GM18868 (cell line): ENCODE measurements around the gene MB21D2.

Experiments used
- ATAC-seq: cut with Tn5 transposase; IDR thresholded peaks from one replicate; pipeline ENCODE4 v1.9.1; 2021; ENCODE audit warnings: mild to moderate bottlenecking, moderate library complexity; ENCODE audit not compliant: unreplicated experiment

The MB21D2 gene

GRCh38 chr3:192835818-192836815 lies 81.5 kb downstream of the MB21D2 start:
- ATAC-seq = no peak

- no peak for ATAC-seq
Observed at GRCh38 chr3:192834428-192834827, 83.2 kb downstream of the MB21D2 start.

- ATAC-seq = no peak
Observed at GRCh38 chr3:192833177-192833890, 84.3 kb downstream of the MB21D2 start.

- ATAC-seq = no peak
Observed at GRCh38 chr3:192831801-192832347, 85.8 kb downstream of the MB21D2 start.

GRCh38 chr3:192831111-192831644 lies 86.5 kb downstream of the MB21D2 start:
- ATAC-seq = peak; percentile 32

- peak; percentile 77 for ATAC-seq
Observed at GRCh38 chr3:192830291-192831110, 87.2 kb downstream of the MB21D2 start.

GRCh38 chr3:192827863-192828594 lies 89.6 kb downstream of the MB21D2 start:
- ATAC-seq = no peak

GRCh38 chr3:192827208-192827607 lies 90.4 kb downstream of the MB21D2 start:
- ATAC-seq = no peak

- ATAC-seq = no peak
Observed at GRCh38 chr3:192826214-192827006, 91.2 kb downstream of the MB21D2 start.

- ATAC-seq = peak; percentile 44
Observed at GRCh38 chr3:192825657-192826200, 91.9 kb downstream of the MB21D2 start.

GRCh38 chr3:192825216-192825615 lies 92.4 kb downstream of the MB21D2 start:
- no peak for ATAC-seq

- ATAC-seq = no peak
Observed at GRCh38 chr3:192824313-192824712, 93.3 kb downstream of the MB21D2 start.

- no peak for ATAC-seq
Observed at GRCh38 chr3:192821161-192821560, 96.5 kb downstream of the MB21D2 start.

- ATAC-seq = no peak
Observed at GRCh38 chr3:192820161-192820560, 97.5 kb downstream of the MB21D2 start.

GRCh38 chr3:192819001-192819569 lies 98.6 kb downstream of the MB21D2 start:
- peak; percentile 81 for ATAC-seq

- ATAC-seq = no peak
Observed at GRCh38 chr3:192818126-192818525, 99.5 kb downstream of the MB21D2 start.

- ATAC-seq = no peak
Observed at GRCh38 chr3:192817506-192817905, 100.2 kb downstream of the MB21D2 start.

GRCh38 chr3:192817053-192817452 lies 100.6 kb downstream of the MB21D2 start:
- peak; percentile 51 for ATAC-seq
